Measurements from ENCODE around the gene CELSR1. TPM values are rescaled to one million over a fixed set of nuclear protein-coding genes. Genes with fewer than 3 reads are reported as not detected.

Gene CELSR1
- total RNA-seq, 1 experiment from 2014 or later, result 0.06 TPM

DNA sequence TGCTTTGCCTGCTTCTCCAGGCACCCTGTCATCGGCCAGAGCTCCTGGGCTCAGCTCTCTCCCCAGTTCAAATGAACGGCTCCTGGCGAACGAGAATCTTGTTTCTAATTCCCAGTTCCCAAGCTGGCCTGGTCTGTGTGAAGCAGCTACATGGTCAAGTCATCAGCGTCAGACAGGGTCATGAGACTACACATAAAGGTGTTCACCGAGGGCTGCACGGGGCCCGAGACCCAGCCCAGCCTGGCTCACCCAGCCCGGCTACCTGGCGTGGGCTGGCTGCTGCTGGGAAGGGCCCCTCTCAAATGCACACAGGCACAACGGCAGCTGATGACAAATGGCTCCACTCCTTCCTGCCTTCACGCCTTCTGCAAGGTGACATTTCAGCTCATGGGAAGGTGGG lies 14.6 kb upstream of the CELSR1 start:
- DNase-seq (ENCODE audit: low read depth), result no peak

DNA sequence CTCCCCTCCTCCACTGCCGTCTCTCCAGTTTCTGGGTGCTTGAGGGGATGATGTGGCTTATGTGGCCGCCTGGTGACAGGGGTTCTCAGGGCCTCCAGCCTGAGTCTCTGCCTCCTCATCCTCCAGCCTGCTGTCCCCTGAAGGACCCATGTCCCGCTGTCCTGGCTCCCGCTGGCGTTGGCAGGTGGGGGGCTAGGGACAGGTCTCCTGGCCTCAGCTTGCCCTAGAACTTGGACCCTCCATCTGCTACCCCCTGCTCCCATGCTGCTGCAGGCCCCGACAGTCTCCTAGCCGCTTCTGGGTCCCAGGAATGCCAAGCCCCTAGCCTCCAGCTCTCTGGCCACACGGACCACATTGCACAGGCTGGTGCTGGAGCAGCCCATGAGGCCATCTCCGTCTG lies 13.9 kb upstream of the CELSR1 start:
- no peak for DNase-seq (ENCODE audit: low read depth)

DNA sequence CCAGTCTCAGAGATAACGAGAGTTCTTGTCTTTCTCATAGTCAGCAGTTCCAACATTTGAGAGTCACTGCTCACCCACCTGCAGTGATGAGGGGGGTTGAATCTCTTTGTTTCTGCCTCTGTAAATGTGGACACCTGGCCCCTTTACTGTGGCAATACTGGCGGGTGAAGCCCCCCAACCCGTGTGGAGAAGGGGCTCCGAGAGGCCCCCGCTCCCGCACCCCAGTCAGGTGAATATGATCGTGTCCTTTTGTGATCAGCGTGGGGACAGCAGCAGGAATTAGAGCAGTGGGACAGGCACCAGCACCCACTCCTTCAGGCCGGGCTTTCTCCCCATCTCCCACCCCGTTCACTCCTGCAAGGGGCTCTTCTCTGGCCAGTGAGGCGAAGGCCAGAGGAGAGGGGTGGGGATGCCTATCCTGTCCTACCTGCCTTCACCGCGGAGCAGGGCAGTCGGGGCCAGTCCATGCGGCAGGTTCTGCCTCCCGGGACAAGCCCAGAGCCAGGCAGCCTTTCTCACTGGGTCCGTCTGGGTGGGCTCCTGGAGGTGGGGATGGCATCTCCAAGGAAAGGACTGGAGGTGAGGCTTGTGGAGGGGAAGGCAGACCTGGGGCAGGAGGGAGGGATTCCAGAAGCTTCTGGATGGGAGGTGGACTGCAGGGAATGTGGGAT lies 12.7 kb upstream of the CELSR1 start:
- no peak for DNase-seq (ENCODE audit: low read depth)

DNA sequence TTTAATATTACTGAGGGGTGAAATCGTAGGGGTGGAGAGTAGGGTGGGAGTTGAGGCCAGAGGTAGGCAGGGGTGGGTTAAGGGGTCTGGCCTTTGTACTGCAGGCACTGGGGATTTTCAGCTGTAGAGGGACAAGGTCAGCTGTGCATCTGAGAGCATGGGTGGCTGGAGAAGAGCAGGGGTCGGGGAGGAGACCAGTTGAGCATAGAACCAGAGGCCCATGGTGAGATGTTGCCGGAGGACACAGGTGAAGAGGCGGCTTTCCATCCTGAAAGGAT lies 12.1 kb upstream of the CELSR1 start:
- no peak for DNase-seq (ENCODE audit: low read depth)

DNA sequence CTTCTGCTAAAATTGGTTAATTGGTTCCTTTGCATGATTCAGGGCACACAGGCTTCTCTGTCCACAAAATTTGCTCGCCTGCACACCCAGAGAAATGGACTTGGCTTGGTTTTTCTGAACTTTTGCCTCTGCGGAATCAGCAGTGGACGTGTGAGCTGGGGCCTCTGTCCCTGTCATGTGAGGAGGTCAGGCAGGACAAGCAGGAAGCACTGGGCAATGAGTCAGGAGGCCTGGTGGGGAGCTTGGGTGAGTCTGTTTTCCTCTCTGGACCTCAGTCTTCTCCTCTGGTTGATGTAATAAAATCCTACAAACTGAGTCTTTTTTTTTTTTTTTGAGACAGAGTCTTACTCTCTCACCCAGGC lies 10.4 kb upstream of the CELSR1 start:
- peak; percentile 80 for DNase-seq (ENCODE audit: low read depth)

DNA sequence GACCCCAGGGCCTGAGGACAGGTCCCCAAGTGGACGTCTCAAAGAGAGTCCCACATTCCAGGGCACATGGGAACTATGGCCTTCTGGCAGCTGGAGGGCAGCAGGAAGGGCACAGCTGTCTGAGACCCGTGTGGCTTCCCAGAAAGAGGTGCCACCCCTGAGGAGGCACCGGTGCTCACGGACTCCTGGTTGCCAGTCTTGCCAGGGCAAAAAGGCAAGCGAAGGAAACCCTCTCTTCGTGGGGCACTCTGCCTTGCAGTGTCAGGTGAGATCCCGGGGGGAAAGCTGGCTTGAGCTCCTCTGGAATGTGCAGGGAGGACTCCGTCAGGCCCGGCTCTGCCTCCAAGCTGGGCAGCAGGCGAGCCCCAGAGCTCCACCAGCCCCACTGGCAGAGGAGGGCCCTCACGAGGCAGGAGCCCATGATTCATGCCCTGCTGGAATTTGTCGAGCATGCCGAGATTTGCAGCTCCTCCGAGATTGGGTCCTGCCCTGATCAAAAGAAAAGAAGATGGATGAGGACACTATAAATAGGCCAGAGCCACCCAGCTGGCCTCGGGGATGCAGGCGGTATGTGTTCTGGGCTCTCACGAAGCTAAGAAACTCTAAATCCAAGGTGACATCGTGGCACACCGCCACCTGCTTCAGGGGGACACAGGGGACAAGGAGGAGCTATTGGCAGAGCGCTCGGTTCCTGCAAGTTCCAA lies 9.9 kb upstream of the CELSR1 start:
- peak; percentile 67 for DNase-seq (ENCODE audit: low read depth)

DNA sequence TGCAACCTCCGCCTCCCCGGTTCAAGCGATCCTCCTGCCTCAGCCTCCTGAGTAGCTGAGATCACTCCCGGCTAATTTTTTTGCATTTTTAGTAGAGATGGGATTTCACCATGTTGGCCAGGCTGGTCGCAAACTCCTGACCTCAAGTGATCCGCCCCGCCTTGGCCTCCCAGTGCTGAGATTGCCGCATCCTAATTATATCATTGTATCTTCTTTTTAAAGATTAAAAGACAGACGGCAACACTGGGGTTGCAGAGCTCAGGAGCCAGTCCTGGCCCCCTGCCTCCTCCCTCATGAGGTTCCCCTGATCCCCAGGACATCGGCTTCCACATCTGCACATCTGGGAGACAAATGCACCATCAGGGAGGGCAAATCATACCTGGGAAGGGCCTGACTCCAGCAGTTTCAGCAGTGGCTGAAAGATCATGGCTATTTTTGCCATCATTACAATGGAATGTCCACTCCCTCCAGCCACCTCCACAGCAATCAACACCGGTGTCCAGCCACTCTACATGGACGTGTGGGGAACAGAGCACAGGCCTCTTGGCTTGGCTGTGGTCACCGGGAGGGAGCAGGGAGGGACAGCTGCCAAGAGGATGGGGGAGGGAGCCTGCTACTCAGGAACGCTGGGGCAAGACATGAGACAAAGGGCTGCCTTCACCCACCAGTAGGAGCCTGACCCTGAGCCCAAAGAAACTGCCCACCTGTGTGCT lies 9.2 kb upstream of the CELSR1 start:
- DNase-seq (ENCODE audit: low read depth), result peak; percentile 48

DNA sequence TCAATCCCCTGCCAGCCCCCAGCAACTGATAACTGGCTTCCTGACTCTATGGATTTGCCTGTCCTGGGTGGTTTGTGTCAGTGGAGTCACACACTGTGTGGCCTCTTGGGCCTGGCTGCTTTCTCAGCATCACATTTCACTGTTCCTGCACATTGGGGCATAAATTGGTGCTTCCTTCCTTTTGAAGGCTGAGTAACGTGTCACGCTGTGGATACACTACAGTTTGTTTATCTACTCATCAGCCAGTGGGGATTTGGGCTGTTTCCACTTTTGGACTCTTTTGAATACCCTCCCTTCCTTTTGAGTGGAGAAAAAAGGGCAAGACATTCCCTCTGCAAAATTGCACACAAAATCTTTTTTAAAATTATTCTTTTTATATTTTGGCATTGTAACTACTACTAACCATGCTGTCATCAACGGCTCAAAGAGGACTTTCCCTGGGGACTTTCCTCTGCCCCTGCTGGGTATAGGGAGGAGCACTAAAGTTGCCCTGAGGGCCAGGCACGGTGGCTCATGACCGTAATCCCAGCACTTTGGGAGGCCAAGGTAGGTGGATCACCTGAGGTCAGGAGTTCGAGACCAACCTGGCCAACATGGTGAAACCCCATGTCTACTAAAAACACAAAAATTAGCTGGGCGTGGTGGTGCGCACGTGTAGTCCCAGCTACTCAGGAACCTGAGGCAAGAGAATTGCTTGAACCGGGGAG lies 7.8 kb upstream of the CELSR1 start:
- no peak for DNase-seq (ENCODE audit: low read depth)

DNA sequence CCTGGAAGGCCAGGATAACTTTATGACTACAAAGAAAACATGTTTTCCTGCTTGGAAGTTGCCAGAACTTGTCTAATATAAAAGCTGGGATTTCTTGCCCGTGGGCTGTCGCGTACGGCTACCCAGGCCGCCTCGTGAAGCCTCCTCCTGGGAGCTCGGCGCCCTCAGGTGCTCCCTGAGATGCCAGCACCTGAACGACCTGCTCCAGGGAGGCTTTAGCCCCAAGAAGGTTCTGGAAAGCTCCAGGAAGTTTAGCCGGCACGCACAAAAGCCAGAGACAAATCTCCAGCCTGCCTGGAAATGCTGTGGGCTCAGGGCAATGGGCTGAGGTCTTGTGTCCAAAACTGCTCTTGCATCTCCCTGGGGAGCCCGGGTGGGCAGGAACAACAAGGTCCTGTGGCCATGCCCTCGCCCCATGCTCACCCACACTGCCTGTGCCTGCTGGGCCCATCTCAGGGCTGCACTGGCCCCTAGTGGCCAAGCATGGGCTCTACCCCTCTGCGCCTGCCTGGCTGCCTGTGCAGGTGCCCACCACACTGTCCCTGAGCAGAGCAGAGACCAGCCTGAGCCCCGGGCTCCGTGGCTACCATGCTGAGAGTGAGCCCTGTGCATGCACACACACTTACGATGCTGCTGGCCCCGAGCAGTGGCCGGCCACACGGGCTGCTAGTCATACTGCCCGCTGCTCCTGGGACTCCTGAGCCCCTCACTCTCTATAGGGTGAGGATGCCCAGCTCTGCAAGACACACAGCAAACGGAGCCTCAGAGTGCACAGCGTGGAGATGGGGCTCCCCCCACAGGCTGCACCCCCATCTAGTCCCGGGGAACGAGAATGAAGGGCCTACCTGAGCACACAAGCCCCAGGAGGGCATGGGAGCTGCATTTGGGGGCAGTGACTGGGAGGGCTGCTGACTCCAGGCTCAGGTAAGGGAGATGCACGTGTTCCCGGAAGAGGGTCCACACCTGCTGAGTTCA lies 4.9 kb upstream of the CELSR1 start:
- DNase-seq (ENCODE audit: low read depth), result peak; percentile 50

DNA sequence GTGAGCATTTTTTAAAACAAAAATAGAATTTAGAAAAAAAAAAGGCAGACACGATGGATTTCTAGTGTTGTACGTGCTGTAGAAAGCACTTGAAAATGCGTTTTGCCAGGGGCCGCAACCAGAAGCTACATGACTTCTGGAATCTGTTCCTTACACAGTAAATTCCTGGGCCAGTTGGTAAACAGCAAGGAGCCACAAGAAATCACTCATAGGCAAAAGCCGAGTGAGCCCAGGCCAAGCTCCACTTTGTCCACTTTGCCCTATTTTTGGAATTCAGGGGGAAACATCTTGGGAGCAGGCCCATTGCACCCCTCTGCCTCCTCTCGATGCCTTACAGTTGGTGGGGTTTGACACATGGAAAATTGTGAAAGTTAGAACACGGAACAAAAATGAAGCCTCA lies 4.1 kb upstream of the CELSR1 start:
- DNase-seq (ENCODE audit: low read depth), result no peak

DNA sequence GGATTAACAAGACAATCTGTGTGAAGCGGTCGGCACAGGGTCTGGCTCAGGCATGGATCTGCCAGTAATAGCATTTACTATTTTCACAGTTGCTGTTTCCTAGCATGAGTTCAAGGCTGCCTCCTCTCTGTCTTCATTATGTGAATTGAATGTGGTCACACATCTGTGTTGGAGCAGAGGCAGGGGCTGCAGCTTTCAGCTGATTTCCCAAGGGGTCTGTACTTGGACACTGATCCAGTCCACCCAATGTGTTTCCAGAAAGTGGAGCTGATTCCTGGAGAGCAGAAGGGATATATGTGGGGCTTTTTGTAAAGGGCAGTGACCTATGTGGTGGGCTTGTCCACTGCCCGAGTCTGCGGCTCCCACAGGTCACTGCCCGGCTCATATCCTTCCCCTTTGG lies 3.5 kb upstream of the CELSR1 start:
- DNase-seq (ENCODE audit: low read depth), result no peak

DNA sequence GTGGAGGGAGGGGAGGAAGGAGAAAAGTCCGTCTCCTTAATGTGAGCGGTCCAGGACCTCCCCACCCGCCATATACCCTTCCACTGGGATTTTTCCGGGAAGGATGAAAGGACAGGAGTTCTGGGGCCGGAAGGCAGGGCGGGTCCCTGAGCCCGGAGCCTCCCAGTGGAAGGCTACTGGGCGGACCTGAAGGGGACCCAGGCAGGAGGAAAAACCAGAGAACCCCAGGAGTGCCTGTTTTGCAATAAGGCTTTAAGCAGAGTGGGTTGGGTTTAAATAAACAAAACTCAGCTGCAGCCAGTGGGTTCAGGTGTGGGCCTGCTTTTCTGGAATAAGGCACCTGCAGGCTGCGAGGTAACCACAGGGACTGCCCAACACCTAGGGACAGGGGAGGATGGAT lies 1.7 kb upstream of the CELSR1 start:
- no peak for DNase-seq (ENCODE audit: low read depth)

DNA sequence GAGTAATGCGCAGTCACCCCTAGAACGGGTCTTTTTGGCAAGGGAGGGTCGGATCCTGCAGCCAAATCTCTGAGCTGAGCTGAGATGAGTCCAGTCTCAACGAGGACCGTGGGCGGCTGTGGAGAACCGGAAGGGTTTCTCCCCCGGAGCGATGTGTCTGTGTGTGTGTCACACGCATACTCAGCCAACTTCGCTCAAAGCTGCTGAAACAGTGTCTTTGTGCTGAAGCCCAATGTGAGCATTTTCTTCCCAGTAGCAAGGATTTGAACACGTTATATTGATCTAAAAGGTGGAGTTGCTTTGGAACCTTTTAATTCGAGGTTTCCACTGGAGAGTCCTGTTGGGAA lies 1.4 kb upstream of the CELSR1 start:
- no peak for DNase-seq (ENCODE audit: low read depth)

DNA sequence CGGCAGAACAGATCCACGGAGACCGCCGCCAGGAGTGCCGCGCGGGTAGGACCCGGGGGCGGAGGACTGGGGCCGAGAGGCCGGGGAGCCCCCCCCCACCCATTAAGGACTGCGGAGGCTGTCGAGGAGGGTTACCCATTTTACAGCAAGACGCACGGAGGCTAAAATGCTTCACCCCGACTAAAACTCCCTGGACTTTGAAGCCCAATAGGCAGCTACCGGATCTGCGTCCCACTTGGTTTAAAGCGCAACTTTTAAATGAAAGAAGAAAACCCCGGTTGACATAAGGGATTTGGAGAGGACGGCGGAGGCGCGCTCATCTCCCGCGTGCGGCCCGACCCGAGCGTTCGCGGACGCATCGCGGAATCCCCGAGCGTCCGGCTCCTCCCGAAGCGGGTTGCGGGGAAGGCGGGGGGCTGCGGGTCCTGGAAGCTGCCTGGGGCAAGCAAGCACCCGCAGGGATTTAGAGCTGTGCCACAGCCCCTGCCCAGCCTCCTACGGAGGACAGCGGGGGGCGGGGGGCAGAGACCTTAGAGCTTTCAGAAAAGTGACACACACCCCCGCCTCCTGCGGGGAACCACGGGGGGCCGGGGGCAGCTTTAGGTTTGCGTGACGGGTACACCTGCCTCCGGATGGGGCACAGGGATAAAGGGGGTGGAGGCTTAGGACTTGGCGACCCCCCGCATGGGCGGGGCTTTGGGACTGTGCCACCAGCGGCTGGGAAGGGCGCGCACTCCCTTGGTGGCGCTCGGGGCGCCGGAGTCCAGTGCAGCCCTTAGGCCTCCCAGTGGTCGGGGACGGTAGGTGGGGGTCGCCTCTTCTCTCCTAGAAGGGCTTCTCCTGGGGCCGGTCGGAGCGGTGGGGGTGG lies 760 bp upstream of the CELSR1 start:
- no peak for DNase-seq (ENCODE audit: low read depth)

DNA sequence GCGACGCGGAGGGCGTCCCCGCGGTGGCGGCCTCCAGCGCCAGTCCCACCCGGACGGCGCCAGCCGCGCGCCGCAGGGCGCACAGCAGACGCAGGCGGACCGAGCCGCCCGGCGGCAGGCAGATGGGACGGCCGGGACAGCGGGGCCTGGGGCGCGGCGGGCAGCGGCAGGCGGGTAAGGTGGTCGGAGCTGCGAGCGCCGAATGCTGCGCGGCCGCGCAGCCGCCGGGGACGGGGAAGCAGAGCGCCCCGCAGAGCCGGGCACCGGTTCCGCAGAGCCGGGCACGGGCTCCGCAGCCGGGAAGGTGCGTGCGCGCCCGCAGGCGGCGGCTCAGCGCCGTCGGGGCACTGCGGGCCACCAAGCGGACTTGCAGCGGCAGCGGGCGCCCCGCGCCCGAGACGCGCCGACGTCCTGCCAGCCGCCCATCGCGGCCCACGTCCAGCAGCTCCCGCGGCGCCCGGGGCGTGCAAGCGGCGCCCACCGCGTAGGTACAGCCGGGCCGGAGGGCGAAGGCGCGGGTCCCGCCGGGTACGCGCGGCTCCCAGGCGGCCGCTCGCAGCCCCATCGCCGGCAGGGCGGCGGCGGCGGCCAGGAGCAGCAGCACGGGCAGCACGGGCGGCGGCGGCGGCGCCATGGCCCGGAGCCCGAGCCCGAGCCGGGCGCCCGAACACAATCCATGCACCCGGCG lies 739 bp downstream of the CELSR1 start:
- DNase-seq (ENCODE audit: low read depth), result no peak

DNA sequence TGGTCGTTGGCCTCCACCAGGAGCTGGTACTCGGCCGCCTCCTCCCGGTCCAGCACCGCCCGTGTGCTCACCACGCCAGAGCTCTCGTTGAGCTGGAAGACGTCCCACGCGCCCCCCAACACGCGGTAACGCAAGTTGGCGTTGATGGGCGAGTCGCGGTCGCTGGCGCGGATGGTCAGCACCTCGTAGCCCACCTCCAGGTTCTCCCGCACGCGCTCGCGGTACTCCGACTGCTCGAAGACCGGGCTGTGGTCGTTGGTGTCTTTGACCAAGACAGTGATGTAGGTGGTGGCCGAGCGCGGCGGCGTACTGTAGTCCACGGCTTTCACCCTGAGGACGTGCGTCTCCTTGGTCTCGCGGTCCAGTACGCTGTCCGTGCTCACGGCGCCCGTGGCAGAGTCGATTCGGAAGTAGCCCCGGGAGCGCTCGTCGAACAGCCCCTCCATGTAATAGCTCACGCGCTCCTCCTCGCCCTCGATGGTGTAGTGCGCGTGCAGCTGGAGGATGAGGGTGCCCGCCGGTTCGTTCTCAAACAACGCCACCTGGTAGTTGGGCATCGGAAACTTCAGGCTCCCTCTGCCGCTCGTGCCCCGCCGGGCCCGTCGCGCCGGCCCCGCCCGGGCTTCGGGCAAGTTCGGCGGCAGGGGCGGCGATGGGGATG lies 1.4 kb downstream of the CELSR1 start:
- no peak for DNase-seq (ENCODE audit: low read depth)

DNA sequence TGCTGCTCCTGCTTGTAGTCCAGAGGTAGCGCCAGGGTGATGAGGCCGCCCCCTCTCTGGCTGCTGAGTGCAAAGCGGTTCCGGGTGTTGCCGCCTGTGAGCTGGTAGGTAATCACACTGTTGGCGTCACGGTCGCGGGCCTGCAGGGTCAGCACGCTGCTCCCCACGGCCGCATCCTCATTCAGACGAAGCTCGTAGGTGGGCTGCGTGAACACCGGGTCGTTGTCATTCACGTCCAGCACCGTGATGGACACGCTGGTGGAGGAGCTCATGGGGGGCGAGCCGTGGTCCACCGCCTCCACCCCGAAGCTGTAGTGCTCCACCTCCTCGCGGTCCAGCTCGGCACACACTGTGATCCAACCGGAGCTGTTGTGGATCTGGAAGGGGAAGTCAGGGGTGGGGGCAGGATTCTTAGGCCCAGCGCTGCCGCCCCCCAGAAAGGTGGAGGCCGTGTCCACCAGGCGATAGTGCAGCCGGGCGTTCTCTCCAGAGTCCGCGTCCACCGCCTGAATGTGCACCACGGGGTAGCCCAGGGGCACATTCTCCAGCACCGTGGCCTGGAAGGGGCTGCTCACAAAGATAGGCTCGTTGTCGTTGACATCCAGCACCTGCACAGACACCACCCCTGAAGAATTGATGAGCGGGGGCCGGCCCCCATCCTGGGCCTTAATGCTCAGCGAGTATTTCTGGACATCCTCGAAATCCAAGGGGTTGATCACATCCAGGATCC lies 2.4 kb downstream of the CELSR1 start:
- no peak for DNase-seq (ENCODE audit: low read depth)

DNA sequence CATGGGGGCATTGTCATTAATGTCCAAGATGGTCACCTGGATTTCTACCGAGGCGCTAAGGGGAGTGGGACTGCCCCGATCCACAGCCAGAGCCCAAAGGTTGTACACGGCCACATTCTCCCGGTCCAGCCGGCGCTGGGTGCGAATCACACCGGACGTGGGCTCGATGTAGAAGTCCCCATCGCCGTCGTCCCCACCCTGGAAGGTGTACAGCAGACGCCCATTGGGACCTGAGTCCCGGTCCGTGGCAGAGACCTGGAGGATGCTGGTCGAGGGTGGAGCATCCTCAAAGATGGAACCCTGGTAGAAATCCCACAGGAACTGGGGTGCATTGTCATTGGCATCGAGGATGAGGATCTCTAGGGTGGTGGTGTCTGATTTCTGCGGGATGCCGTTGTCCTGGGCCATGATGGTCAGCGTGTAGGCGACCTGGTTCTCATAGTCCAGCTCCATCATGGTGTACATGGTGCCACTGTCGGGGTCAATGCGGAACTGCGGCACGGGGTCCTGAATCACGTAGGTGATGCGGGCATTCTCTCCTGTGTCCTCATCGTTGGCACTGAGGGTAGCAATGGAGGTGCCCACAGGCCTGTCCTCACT lies 3.1 kb downstream of the CELSR1 start:
- DNase-seq (ENCODE audit: low read depth), result no peak

Data from LHCN-M2 (cell line).